Cardiac septum (tissue), 1 donor: ENCODE results near the gene PATL1. TPM values are rescaled to one million over a fixed set of nuclear protein-coding genes. Genes with fewer than 3 reads are reported as not detected.

ENCODE experiments used
- DNase-seq: peaks from one replicate; pipeline ENCODE4 v3.0.0-alpha.2; 2020; ENCODE audit warnings: low spot score
- intact Hi-C: fragments of 100-400 bp; cut with DNase I; formaldehyde crosslinking; loops from one replicate; pipeline ENCODE4 v1.14.0; 2022
- total RNA-seq: library from RNA; stranded (reverse); fragmentation: NEBNext Ultra II Directional; extraction: Animal tissue kit (Norgen Biotek cat#: 25700); gene quantifications from one replicate; pipeline ENCODE4 v1.2.1, GENCODE V29; 2021
- donor health status: DM: no; HTN: no; CAD: no.

Gene PATL1
- total RNA-seq, 1 donor from 2014 or later = 23.4 TPM

GRCh38 chr11:59625703-59626102 lies 43.1 kb downstream of the PATL1 start:
- DNase-seq = no peak
- intact Hi-C loops = no loop called here

GRCh38 chr11:59617876-59618275 lies 51.0 kb downstream of the PATL1 start:
- intact Hi-C loops = loop anchor here (5.0 kb wide), 2 partner anchors 49 to 56 kb away; partner anchors contain the start of gene PATL1

GRCh38 chr11:59616396-59616982 lies 52.3 kb downstream of the PATL1 start:
- intact Hi-C loops = loop anchor here (5.0 kb wide), 2 partner anchors 51 to 54 kb away; partner anchors contain the start of gene PATL1
- DNase-seq = peak; percentile 98

More at GRCh38 chr11:59617876-59618275, 51.0 kb downstream of the PATL1 start:
- no peak for DNase-seq

GRCh38 chr11:59615637-59616395 lies 53.0 kb downstream of the PATL1 start, which contains the start of gene OSBP:
Gene OSBP, minus strand, starts transcription at chr11:59615774. Its CDS starts 110 bp downstream, at chr11:59615664.
- intact Hi-C loops = loop anchor here (5.0 kb wide), 2 partner anchors 51 to 54 kb away; partner anchors contain the start of gene PATL1
- peak; percentile 99 for DNase-seq

- intact Hi-C loops = loop anchor here (5.0 kb wide), 2 partner anchors 52 to 53 kb away; partner anchors contain the start of gene PATL1
- DNase-seq = peak; percentile 76
These were observed 53.7 kb downstream of the PATL1 start for GRCh38 chr11:59615120-59615636.

GRCh38 chr11:59614277-59615119 lies 54.3 kb downstream of the PATL1 start:
- DNase-seq = no peak
- intact Hi-C loops = loop anchor here (5.0 kb wide), 2 partner anchors 52 to 53 kb away; partner anchors contain the start of gene PATL1

GRCh38 chr11:59611570-59612565 lies 57.0 kb downstream of the PATL1 start:
- intact Hi-C loops = no loop called here
- no peak for DNase-seq

- intact Hi-C loops = no loop called here
- DNase-seq = no peak
These were observed 58.5 kb downstream of the PATL1 start for GRCh38 chr11:59610289-59610688.

GRCh38 chr11:59607703-59608454 lies 61.0 kb downstream of the PATL1 start:
- no peak for DNase-seq
- intact Hi-C loops = no loop called here

GRCh38 chr11:59602432-59602831 lies 66.4 kb downstream of the PATL1 start:
- DNase-seq = no peak
- intact Hi-C loops = no loop called here

GRCh38 chr11:59601788-59602187 lies 67.0 kb downstream of the PATL1 start:
- intact Hi-C loops = no loop called here
- no peak for DNase-seq

- intact Hi-C loops = no loop called here
- DNase-seq = no peak
These were observed 68.2 kb downstream of the PATL1 start for GRCh38 chr11:59600636-59601035.

GRCh38 chr11:59600234-59600633 lies 68.6 kb downstream of the PATL1 start:
- no peak for DNase-seq
- intact Hi-C loops = no loop called here

- no peak for DNase-seq
- intact Hi-C loops = no loop called here
These were observed 69.9 kb downstream of the PATL1 start for GRCh38 chr11:59598961-59599360.
